ENCODE data around the gene CHIT1.

- TF ChIP-seq CTCF (IDR thresholded peaks at IDR 0.05; ENCODE audit: low read length), result no peak
- TF ChIP-seq EZH2 (optimal IDR thresholded peaks at IDR 0.05; ENCODE audit: low read depth, low read length), result no peak
- no peak for TF ChIP-seq EZH2phosphoT487 (IDR thresholded peaks at IDR 0.05; ENCODE audit: low read length)
Observed at GRCh38 chr1:203182387-203182953, 47.0 kb downstream of the CHIT1 start.

Data from MM.1S (cell line).